Measurements from ENCODE around the gene CNKSR3.

DNA sequence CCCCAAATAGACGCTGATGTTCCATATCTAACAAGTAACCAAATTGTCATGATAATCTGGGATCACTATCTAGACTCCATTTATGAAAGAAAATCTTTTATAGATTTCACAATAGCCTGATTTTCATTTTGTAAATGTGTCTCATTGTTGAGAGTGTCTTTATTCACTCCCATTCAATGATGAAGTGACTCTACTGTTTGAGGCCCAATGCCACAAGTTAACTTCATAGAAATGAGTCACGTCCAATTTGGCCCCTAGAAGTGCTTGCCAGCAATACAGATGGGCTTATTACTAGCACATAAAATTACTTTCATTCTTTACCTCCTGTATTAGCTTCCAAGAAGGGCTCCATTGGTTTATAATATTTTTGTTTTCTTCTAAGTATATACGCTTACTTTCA, 160.2 kb downstream of the CNKSR3 start:
- TF ChIP-seq POLR2AphosphoS5 (IDR thresholded peaks at IDR 0.05; ENCODE audit: low read depth, low read length), result no peak
- no peak for TF ChIP-seq FOXP2 (optimal IDR thresholded peaks at IDR 0.05; ENCODE audit: borderline replicate concordance, extremely low read depth, extremely low read length, insufficient read depth)
- TF ChIP-seq, protein P1, sequence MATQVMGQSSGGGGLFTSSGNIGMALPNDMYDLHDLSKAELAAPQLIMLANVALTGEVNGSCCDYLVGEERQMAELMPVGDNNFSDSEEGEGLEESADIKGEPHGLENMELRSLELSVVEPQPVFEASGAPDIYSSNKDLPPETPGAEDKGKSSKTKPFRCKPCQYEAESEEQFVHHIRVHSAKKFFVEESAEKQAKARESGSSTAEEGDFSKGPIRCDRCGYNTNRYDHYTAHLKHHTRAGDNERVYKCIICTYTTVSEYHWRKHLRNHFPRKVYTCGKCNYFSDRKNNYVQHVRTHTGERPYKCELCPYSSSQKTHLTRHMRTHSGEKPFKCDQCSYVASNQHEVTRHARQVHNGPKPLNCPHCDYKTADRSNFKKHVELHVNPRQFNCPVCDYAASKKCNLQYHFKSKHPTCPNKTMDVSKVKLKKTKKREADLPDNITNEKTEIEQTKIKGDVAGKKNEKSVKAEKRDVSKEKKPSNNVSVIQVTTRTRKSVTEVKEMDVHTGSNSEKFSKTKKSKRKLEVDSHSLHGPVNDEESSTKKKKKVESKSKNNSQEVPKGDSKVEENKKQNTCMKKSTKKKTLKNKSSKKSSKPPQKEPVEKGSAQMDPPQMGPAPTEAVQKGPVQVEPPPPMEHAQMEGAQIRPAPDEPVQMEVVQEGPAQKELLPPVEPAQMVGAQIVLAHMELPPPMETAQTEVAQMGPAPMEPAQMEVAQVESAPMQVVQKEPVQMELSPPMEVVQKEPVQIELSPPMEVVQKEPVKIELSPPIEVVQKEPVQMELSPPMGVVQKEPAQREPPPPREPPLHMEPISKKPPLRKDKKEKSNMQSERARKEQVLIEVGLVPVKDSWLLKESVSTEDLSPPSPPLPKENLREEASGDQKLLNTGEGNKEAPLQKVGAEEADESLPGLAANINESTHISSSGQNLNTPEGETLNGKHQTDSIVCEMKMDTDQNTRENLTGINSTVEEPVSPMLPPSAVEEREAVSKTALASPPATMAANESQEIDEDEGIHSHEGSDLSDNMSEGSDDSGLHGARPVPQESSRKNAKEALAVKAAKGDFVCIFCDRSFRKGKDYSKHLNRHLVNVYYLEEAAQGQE (IDR thresholded peaks at IDR 0.05; ENCODE audit: insufficient read depth in 1 of 2, low read depth in 2 of 2, low read length in 2 of 2), result no peak
- no peak for TF ChIP-seq TAF1 (IDR thresholded peaks at IDR 0.05; ENCODE audit: borderline replicate concordance, insufficient read depth, low read length)
- no peak for TF ChIP-seq SIN3A (IDR thresholded peaks at IDR 0.05; ENCODE audit: borderline replicate concordance, insufficient read depth, low read length)

Data from PFSK-1 (cell line).